Esophagus muscularis mucosa (tissue), 4 donors: ENCODE data around the gene CLDN24. TPM values are rescaled to one million over a fixed set of nuclear protein-coding genes. Genes with fewer than 3 reads are reported as not detected.

ENCODE experiments used
- DNase-seq: peaks from one replicate; pipeline ENCODE4 v3.0.0-alpha.2; 2017; ENCODE audit errors: extremely low spot score
- H3K27ac ChIP-seq, 4 donors: fragments of 200-600 bp; sonication (generic); replicated peaks in 1 of 4; 1 replicate in 3 of 4; 2 replicates in 1 of 4; pipeline ENCODE4 v1.5.1; 2016 to 2019; ENCODE audit warnings: mild to moderate bottlenecking in 1 of 4
- H3K27me3 ChIP-seq, 4 donors: fragments of 200-600 bp; sonication (generic); one replicate each; pipeline versions ENCODE4 v1.5.1 to v1.6.0; 2016 to 2019
- H3K36me3 ChIP-seq, 4 donors: fragments of 200-600 bp; sonication (generic); one replicate each; pipeline ENCODE4 v1.5.1; 2016 to 2019
- H3K4me1 ChIP-seq, 4 donors: fragments of 200-600 bp; sonication (generic); one replicate each; pipeline ENCODE4 v1.5.1; 2016 to 2019
- H3K4me3 ChIP-seq, 4 donors: fragments of 200-600 bp; sonication (generic); 1 replicate in 2 of 4; 2 replicates in 2 of 4; pipeline ENCODE4 v1.5.1; 2016 to 2019; ENCODE audit warnings: mild to moderate bottlenecking in 4 of 4, moderate library complexity in 1 of 4
- H3K9me3 ChIP-seq, 4 donors: fragments of 200-600 bp; sonication (generic); 1 replicate in 3 of 4; 2 replicates in 1 of 4; pipeline ENCODE4 v1.5.1; 2016 to 2019
- EP300 ChIP-seq: sonication (generic); formaldehyde crosslinking; IDR thresholded peaks from one replicate; pipeline ENCODE4 v1.6.1; 2017; ENCODE audit warnings: antibody characterized with exemption
- POLR2A ChIP-seq: fragments of 450-650 bp; IDR thresholded peaks from one replicate; pipeline ENCODE4 v1.6.1; 2017; ENCODE audit warnings: antibody characterized with exemption, moderate library complexity, mild to moderate bottlenecking, low read depth
- POLR2AphosphoS5 ChIP-seq, 2 donors: sonication (generic); formaldehyde crosslinking; IDR thresholded peaks; one replicate each; pipeline ENCODE4 v1.6.1; 2017; ENCODE audit warnings: antibody characterized with exemption in 2 of 2
- WGBS: methylation state at CpG from one replicate; pipeline ENCODE4 v1.1.5; 2018; 5-methylcytosine and 5-hydroxymethylcytosine counted together
- intact Hi-C: fragments of 100-400 bp; cut with DNase I; formaldehyde crosslinking; loops from one replicate; pipeline ENCODE4 v1.15.1; 2023
- total RNA-seq, 4 donors: library from RNA; depleted of rRNA; stranded (reverse); fragments of >200 nt; gene quantifications; one replicate each; pipeline versions ENCODE4 v1.1.0 to v1.2.1, GENCODE V29; 2016
- TF ChIP-seq, protein P1 (sequence below), 3 experiments: fragments of 200-600 bp in 2 of 3; fragments of 450-650 bp in 1 of 3; sonication (generic) in 2 of 3; IDR thresholded peaks; one replicate each; pipeline ENCODE4 v1.5.1; 2017 to 2019; ENCODE audit warnings: antibody characterized with exemption in 3 of 3, mild to moderate bottlenecking in 2 of 3, moderate library complexity in 1 of 3

The CLDN24 gene
- total RNA-seq, 4 donors from 2014 or later, result not detected

GRCh38 chr4:183320211-183321059 lies 1.8 kb downstream of the CLDN24 start, which contains the start of gene CLDN22:
TSS of gene CLDN22 (minus strand) at chr4:183320276. CDS start at chr4:183320218, 58 bp downstream.
- Histone ChIP-seq H3K4me1 (peaks cover 0 to 8% (median 0%) of the 10 kb centered on the region in 4 donors), H3K27me3 (no peaks in the 10 kb centered on the region), H3K4me3 (no peak within 1 kb of the TSS), H3K36me3 (peaks cover 0 to 23% (median 14%) of the 10 kb centered on the region in 4 donors), H3K27ac (no peak within 1 kb of the TSS), H3K9me3 (no peaks in the 10 kb centered on the region)
- 46% methylated on average over 6 of the region's 6 CpGs for WGBS
- TF ChIP-seq EP300 (no peak), POLR2A (no peak), POLR2AphosphoS5 (IDR thresholded peaks at IDR 0.05) (no peak)
- TF ChIP-seq, protein P1, sequence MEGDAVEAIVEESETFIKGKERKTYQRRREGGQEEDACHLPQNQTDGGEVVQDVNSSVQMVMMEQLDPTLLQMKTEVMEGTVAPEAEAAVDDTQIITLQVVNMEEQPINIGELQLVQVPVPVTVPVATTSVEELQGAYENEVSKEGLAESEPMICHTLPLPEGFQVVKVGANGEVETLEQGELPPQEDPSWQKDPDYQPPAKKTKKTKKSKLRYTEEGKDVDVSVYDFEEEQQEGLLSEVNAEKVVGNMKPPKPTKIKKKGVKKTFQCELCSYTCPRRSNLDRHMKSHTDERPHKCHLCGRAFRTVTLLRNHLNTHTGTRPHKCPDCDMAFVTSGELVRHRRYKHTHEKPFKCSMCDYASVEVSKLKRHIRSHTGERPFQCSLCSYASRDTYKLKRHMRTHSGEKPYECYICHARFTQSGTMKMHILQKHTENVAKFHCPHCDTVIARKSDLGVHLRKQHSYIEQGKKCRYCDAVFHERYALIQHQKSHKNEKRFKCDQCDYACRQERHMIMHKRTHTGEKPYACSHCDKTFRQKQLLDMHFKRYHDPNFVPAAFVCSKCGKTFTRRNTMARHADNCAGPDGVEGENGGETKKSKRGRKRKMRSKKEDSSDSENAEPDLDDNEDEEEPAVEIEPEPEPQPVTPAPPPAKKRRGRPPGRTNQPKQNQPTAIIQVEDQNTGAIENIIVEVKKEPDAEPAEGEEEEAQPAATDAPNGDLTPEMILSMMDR (IDR thresholded peaks at IDR 0.05), result no peak
- intact Hi-C loops, result no loop called here
- no peak for DNase-seq

DNA sequence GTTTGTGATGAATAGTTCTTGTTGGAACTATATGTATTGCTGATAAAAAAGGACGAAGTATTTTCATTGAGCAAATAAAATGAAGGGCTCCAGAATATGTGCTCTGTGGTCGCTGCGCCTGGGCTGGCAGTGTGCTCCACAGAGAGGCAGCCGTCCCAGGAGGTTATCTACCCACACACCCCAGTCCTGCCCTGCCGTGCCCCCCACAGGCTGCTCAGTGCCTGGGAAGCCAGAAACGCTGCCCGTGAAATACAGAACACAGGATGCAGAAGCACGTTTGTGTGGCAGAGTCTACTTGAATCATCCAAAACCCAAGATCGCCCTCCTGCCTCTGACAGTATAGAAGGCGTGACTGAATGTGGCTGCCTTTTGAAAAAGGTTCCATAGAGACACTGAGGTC lies 3.6 kb downstream of the CLDN24 start:
- no peak for DNase-seq
- no peak overlapping the region for H3K27ac ChIP-seq
- intact Hi-C loops, result no loop called here
- peaks cover 0 to 8% (median 0%) of the 10 kb centered on the region in 4 donors for H3K4me1 ChIP-seq
- H3K36me3 ChIP-seq, result peaks cover 9 to 41% (median 32%) of the 10 kb centered on the region in 4 donors
- no peaks in the 10 kb centered on the region for H3K9me3 ChIP-seq
- H3K27me3 ChIP-seq, result no peaks in the 10 kb centered on the region
- H3K4me3 ChIP-seq, result no peak overlapping the region
- WGBS, result 78% methylated on average over 10 of the region's 10 CpGs
- TF ChIP-seq EP300 (no peak), POLR2AphosphoS5 (IDR thresholded peaks at IDR 0.05) (no peak), POLR2A (no peak)
- TF ChIP-seq, protein P1 (IDR thresholded peaks at IDR 0.05), result no peak

- intact Hi-C loops, result no loop called here
- no peaks in the 10 kb centered on the region for H3K9me3 ChIP-seq
- no peaks in the 10 kb centered on the region for H3K27me3 ChIP-seq
- peaks cover 23 to 58% (median 49%) of the 10 kb centered on the region in 4 donors for H3K36me3 ChIP-seq
- WGBS, result 96% methylated on average over 9 of the region's 9 CpGs
- no peak overlapping the region for H3K27ac ChIP-seq
- no peak for TF ChIP-seq POLR2AphosphoS5 (IDR thresholded peaks at IDR 0.05)
- TF ChIP-seq, protein P1 (IDR thresholded peaks at IDR 0.05), result no peak
- TF ChIP-seq EP300, result no peak
- TF ChIP-seq POLR2A, result no peak
- H3K4me1 ChIP-seq, result peaks cover 0 to under 1% (median 0%) of the 10 kb centered on the region in 4 donors
- H3K4me3 ChIP-seq, result no peak overlapping the region
- no peak for DNase-seq
These were observed 7.4 kb downstream of the CLDN24 start for GRCh38 chr4:183314806-183315205.

GRCh38 chr4:183314336-183314735 lies 7.9 kb downstream of the CLDN24 start:
- no peak for TF ChIP-seq POLR2A
- no peak for TF ChIP-seq POLR2AphosphoS5 (IDR thresholded peaks at IDR 0.05)
- TF ChIP-seq EP300, result no peak
- TF ChIP-seq, protein P1 (IDR thresholded peaks at IDR 0.05), result no peak
- intact Hi-C loops, result no loop called here
- DNase-seq, result no peak
- 98% methylated on average over 15 of the region's 15 CpGs for WGBS
- Histone ChIP-seq H3K9me3 (no peaks in the 10 kb centered on the region), H3K4me3 (no peak overlapping the region), H3K36me3 (peaks cover 23 to 57% (median 48%) of the 10 kb centered on the region in 4 donors), H3K27me3 (no peaks in the 10 kb centered on the region), H3K27ac (no peak overlapping the region), H3K4me1 (no peaks in the 10 kb centered on the region)
